GM18867 (cell line): Measurements from ENCODE around the gene ZKSCAN5.
"Not testable (repeated sequence)": the region's sequence is repeated elsewhere in the genome, so short reads cannot be mapped to it uniquely, and the experiment has no call there.

ENCODE experiments used
- ATAC-seq: cut with Tn5 transposase; IDR thresholded peaks from one replicate; pipeline ENCODE4 v1.9.1; 2021; ENCODE audit warnings: mild to moderate bottlenecking, moderate library complexity; ENCODE audit not compliant: unreplicated experiment

ZKSCAN5 gene

GRCh38 chr7:99497766-99498545 lies 6.5 kb upstream of the ZKSCAN5 start:
- no peak for ATAC-seq

DNA sequence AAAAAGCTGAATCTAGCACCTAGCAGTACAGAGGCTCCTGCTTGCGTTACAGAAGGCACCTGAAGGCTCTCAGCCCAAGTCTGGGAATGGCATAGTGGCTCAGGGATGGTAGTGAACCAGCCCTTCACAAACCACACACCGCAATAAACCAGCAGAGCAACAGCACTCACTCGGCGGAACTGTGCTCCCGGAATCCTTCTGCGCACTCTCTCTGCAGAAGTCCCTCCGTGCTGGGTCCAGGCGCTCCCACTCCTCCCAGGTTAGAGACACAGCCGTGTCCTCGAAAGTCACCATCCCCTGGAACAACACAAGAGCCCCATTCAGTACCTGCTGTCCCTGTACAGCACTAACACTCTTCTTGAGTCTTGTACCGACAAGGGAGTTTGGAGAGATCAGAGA lies 5.9 kb upstream of the ZKSCAN5 start:
- ATAC-seq, result no peak

DNA sequence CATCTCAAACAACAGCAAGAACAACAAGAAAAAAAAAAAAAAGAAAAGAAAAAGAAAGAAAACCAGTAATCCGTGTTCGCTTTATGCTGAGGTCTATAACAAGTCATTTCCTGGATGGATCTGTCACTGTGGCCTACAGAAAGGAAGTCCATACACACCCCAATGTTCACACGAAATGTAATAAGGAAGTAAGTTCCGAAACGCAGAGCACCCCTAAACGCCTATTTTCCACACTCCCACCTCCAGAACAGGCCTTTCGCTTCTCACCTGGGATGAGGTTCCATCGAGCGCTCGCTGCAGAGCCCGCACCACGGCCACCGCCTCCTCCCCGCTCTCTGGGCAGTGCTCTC lies 5.1 kb upstream of the ZKSCAN5 start:
- peak; percentile 14 for ATAC-seq

DNA sequence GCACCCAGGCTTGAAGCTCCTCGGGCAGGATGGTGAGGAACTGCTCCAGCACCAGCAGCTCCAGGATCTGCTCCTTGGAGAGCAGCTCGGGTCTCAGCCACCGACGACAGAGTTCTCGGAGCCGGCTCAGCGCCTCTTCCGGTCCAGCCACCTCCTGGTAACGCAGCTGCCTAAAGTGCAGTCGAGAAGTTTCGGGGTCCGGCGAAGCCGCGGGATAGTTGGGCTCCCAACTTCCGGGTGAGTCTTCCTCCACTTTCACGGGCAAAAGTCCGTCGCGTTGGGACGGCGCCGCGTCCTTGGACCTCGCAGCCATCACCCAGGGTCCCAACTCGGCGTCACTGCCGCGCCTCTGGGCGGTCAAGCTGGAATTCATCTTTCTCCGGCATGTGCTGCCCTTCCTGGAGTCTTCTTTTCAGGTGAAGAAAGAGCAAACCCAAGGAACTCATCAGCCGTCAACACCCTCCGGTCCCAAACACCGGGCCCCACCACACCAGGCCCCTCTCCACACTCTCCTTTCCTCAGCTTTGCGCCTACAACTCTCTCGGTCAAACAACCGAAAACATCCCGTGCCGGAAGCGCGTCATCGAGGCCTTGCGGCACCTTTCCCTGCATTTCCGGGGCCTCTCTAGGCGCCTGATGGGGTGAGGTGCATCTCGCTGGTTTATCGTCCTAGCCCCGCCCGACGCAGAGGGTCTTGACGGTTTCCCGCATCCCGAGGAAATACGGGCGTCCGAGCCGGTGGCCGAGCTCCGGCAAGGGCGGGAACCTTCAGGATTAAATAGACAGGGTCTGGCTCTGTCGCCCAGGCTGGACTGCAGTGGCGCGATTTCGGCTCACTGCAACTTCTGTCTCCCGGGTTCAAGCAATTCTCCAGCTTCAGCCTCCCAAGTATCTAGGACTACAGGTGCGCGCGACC lies 4.5 kb upstream of the ZKSCAN5 start, which contains the start of gene ZNF394:
ZNF394 (minus strand) TSS at position 561 of the 916 bp plus-strand sequence; CDS start at position 373, 188 bp downstream.
- ATAC-seq, result peak; percentile 43

GRCh38 chr7:99500637-99501009 lies 3.8 kb upstream of the ZKSCAN5 start:
- no peak for ATAC-seq

DNA sequence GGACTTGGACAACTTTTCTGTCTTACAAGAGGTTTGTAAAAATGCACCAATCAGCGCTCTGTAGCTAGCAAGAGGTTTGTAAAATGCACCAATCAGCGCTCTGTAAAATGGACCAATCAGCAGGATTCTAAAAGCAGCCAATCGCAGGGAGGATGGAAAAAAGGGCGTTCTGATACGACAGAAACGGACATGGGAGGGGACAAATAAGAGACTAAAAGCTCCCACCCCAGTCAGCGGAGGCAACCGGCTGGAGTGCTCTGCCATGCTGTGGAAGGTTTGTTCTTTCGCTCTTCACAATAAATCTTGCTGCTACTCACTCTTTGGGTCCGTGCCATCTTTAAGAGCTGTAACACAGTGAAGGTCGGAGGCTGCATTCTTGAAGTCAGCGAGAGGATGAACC lies 3.2 kb upstream of the ZKSCAN5 start:
- ATAC-seq, result not testable (repeated sequence)

GRCh38 chr7:99504281-99504602 lies 220 bp upstream of the ZKSCAN5 start:
- no peak for ATAC-seq

DNA sequence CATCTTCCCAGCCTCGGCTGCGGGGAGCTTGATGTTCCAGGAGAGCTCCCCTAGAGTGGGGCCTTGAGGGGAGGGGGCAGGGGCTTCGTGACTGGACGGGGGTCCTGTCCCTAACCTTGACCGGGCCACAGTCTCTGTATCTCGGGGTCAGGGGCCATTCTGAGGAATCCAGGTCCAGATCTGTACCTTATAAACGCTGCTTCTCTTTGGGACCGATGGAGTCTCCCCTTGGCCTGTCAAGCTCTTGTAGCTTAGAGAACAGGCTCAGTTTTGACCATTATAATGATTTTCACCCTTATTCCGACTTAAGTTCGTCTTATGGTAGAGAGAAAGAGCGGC lies 831 bp downstream of the ZKSCAN5 start:
- peak; percentile 4 for ATAC-seq

GRCh38 chr7:99514050-99514449 lies 9.6 kb downstream of the ZKSCAN5 start:
- no peak for ATAC-seq

GRCh38 chr7:99521399-99521798 lies 16.9 kb downstream of the ZKSCAN5 start:
- ATAC-seq, result no peak

- no peak for ATAC-seq
Observed at GRCh38 chr7:99525713-99526440, 21.4 kb downstream of the ZKSCAN5 start.

DNA sequence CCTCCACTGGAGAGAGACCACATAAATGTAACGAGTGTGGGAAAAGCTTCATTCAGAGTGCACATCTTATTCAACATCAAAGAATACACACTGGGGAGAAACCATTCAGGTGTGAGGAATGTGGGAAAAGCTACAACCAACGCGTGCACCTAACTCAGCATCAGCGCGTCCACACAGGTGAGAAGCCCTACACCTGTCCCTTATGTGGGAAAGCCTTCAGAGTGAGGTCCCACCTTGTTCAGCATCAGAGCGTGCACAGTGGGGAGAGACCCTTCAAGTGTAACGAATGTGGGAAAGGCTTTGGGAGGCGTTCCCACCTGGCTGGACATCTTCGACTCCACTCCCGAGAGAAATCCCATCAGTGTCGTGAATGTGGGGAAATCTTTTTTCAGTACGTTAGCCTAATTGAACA lies 26.9 kb downstream of the ZKSCAN5 start:
- ATAC-seq, result no peak

DNA sequence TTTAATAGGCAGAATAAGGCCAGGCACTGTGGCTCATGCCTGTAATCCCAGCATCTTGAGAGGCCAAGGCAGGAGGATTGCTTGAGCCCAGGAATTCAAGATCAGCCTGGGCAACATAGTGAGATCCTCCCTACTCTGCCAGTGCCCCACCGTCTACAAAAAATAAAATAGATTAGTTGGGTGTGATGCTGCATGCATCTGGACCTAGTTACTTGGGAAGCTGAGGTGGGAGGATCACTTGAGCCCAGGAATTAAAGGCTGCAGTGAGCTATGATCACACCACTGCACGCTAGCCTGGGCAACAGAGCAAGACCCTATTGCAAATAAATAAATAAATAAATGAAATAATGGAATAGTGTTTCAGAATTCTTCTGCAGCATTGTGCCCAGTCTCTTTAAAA lies 31.2 kb downstream of the ZKSCAN5 start:
- ATAC-seq, result no peak

DNA sequence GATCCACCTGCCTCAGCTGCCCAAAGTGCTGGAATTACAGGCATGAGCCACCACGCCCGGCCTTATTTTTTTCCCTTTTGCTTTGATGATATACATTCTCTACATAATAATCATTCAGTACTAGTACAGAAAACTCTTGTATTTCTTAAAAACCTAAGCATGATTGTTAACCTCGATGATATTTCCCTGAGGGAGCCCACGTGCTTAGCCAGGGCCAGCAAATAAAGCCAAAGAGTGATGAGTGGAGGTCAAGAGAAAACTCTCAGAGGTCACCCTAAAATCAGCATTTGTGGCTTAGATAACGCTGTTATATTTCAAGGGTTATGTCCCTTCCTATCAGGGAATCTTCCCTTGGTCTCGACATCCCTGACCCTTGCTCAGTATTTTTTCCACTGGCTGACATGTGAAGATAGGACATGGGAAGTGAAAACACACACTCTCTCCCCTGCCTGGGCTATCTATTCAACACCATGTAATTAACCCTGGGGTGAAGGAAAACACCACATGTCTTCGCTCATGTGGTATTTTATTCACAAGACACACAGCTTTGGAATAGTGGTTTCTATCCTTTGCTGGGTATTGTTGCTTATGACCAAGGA lies 34.9 kb downstream of the ZKSCAN5 start:
- no peak for ATAC-seq

DNA sequence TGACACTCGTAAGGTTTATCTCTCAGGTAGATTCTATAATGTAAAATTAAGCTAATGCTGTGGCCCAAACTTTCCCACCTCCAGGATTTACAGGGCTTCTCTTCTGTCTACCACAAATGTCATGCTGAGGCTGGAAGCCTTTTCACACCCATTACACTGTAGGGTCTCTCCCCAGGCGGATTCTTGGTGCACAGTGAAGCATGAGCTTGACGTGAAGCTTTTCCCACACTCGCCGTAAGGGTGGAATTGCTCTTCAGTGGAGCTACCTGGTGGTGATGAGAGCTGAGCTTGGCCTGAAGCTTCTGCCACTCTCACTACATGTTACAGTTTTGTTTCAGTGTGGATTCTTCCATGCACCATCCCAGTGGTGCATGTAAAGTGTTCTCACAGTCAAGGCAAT lies 36.1 kb downstream of the ZKSCAN5 start:
- no peak for ATAC-seq

DNA sequence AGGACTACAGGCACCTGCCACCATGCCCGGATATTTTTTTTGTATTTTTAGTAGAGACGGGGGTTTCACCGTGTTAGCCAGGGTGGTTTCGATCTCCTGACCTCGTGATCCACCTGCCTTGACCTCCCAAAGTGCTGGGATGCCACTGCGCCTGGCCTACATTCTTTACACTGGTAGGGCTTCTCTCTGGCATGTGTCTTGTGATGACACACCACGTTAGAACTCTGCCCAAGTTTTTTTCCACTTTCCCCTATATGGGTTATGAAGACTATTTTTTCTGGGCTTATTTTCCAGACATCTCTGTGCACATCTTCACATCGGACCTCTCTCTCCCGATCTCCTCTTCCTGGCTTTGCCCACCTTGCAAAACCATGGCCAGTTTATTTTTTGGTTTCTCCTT lies 36.8 kb downstream of the ZKSCAN5 start:
- ATAC-seq, result no peak

GRCh38 chr7:99543081-99543671 lies 38.7 kb downstream of the ZKSCAN5 start:
- ATAC-seq, result no peak

DNA sequence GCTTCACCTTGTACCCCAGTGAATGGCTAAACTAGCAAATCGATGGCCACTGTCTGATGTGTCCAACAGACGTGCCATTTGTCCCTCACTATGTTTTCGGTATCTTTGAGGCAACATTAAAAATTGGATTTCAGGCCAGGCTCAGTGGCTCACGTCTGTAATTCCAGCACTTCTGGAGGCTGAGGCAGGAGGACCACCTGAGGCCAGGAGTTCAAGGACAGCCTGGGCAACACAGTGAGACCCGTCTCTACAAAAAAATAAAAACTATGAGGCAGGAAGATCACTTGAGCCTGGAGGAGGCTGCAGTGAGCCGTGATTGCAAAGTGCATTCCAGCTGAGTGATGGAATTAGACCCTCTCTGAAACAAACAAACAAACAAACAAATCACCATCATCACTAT lies 39.5 kb downstream of the ZKSCAN5 start:
- ATAC-seq, result no peak

GRCh38 chr7:99545308-99545707 lies 40.8 kb downstream of the ZKSCAN5 start:
- ATAC-seq, result not testable (repeated sequence)

- ATAC-seq, result not testable (repeated sequence)
Observed at GRCh38 chr7:99549545-99549944, 45.1 kb downstream of the ZKSCAN5 start.

DNA sequence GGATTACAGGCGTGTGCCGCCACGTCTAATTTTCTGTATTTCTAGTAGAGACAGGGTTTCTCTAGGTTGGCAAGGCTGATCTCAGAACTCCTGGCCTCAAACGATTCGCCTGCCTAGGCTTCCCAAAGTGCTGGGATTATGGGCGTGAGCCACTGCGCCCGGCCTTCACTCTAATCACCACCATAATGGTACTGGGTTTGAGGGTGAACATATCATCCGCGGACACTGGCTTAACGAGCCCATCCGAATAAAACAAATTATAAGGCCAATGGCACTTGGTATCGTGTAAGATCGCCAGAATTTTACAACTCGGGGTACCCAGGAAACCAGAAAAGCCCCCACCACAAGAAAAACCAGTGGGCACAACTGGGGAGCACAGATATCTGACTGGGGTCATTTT lies 46.9 kb downstream of the ZKSCAN5 start:
- no peak for ATAC-seq
